Body of pancreas (tissue), 4 donors: ENCODE measurements around the gene CCDC85C.

Source experiments
- CTCF ChIP-seq, 7 experiments: fragments of 450-650 bp in 4 of 7; fragments of 200-600 bp in 3 of 7; sonication (generic) in 3 of 7; IDR thresholded peaks; one replicate each; pipeline ENCODE4 v1.5.1; 2016 to 2019; ENCODE audit warnings: antibody characterized with exemption in 7 of 7
- POLR2A ChIP-seq, 3 donors: fragments of 450-650 bp; IDR thresholded peaks; one replicate each; pipeline ENCODE4 v1.6.1; 2016; ENCODE audit warnings: antibody characterized with exemption in 3 of 3, mild to moderate bottlenecking in 2 of 3

- no peak for TF ChIP-seq CTCF (IDR thresholded peaks at IDR 0.05)
- TF ChIP-seq POLR2A (IDR thresholded peaks at IDR 0.05): no peak
Observed at GRCh38 chr14:99497894-99498293, 106.1 kb downstream of the CCDC85C start.
